HL-60 (cell line): ENCODE results near the gene SAG.

Experiments
- DNase-seq, 2 experiments: peaks; one replicate each; pipeline ENCODE4 v3.0.0-alpha.2; 2010 to 2020; ENCODE audit warnings: low read depth in 1 of 2, low spot score in 1 of 2
- H3K27ac ChIP-seq: fragments of 250-450 bp; sonication (Bioruptor Pico); replicated peaks from 2 replicates; pipeline ENCODE4 v1.5.1; 2020; ENCODE audit warnings: mild to moderate bottlenecking, moderate library complexity
- H3K27me3 ChIP-seq: fragments of 250-450 bp; sonication (Bioruptor Pico); 2 replicates; pipeline ENCODE4 v1.5.1; 2021; ENCODE audit warnings: mild to moderate bottlenecking, moderate library complexity; ENCODE audit not compliant: insufficient read depth, poor library complexity, severe bottlenecking
- H3K4me3 ChIP-seq: replicated peaks from 2 replicates; pipeline ENCODE4 v1.5.1; 2011; ENCODE audit warnings: mild to moderate bottlenecking, control low read depth, low read length; ENCODE audit not compliant: insufficient read depth
- CTCF ChIP-seq: IDR thresholded peaks from one replicate; pipeline ENCODE4 v1.5.1; 2011; ENCODE audit warnings: low read length, control low read depth, inconsistent platforms; ENCODE audit not compliant: insufficient read depth
- GABPA ChIP-seq: IDR thresholded peaks from 2 replicates; pipeline ENCODE4 v1.6.1; 2012; ENCODE audit warnings: low read depth
- POLR2AphosphoS5 ChIP-seq: IDR thresholded peaks from 2 replicates; pipeline ENCODE4 v1.6.1; 2012; ENCODE audit warnings: low read depth
- REST ChIP-seq: IDR thresholded peaks from 2 replicates; pipeline ENCODE4 v1.6.1; 2012; ENCODE audit warnings: low read depth; ENCODE audit not compliant: insufficient replicate concordance
- SPI1 ChIP-seq: IDR thresholded peaks from 2 replicates; pipeline ENCODE4 v1.6.1; 2012; ENCODE audit warnings: low read depth, mild to moderate bottlenecking, borderline replicate concordance

SAG gene

GRCh38 chr2:233290051-233290845 lies 17.4 kb upstream of the SAG start:
- Histone ChIP-seq H3K27me3 (no peaks in the 10 kb centered on the region), H3K4me3 (no peak overlapping the region), H3K27ac (no peak overlapping the region)
- DNase-seq, result no peak
- TF ChIP-seq POLR2AphosphoS5, result no peak
- TF ChIP-seq GABPA, result no peak
- TF ChIP-seq CTCF, result no peak
- TF ChIP-seq REST, result no peak

- H3K27me3 ChIP-seq, result no peaks in the 10 kb centered on the region
- H3K4me3 ChIP-seq, result no peak overlapping the region
- no peak overlapping the region for H3K27ac ChIP-seq
- no peak for TF ChIP-seq GABPA
- DNase-seq, result no peak
These were observed 11.7 kb upstream of the SAG start for GRCh38 chr2:233295891-233296290.

GRCh38 chr2:233297076-233297475 lies 10.5 kb upstream of the SAG start:
- TF ChIP-seq GABPA (no peak), REST (no peak), POLR2AphosphoS5 (no peak), SPI1 (no peak), CTCF (no peak)

GRCh38 chr2:233300401-233300800 lies 7.2 kb upstream of the SAG start:
- Histone ChIP-seq H3K4me3 (no peak overlapping the region), H3K27ac (no peak overlapping the region), H3K27me3 (no peaks in the 10 kb centered on the region)
- DNase-seq, result no peak
- no peak for TF ChIP-seq POLR2AphosphoS5
- TF ChIP-seq REST, result no peak
- TF ChIP-seq SPI1, result no peak
- TF ChIP-seq CTCF, result no peak
- no peak for TF ChIP-seq GABPA

More at GRCh38 chr2:233297076-233297475, 10.5 kb upstream of the SAG start:
- Histone ChIP-seq H3K27ac (no peak overlapping the region), H3K4me3 (no peak overlapping the region), H3K27me3 (no peaks in the 10 kb centered on the region)
- DNase-seq, result no peak
